DOHH2 (cell line): ENCODE results near the gene SRRM1.

Experiments used
- H3F3A ChIP-seq: fragments of 200-600 bp; sonication (generic), shearing (Covaris generic); 2 replicates; pipeline ENCODE4 v1.6.0; 2016; ENCODE audit warnings: antibody characterized with exemption, mild to moderate bottlenecking; ENCODE audit not compliant: control insufficient read depth, insufficient read depth
- H3K27ac ChIP-seq: fragments of 200-600 bp; sonication (generic); 2 replicates; pipeline ENCODE4 v1.5.1; 2014; ENCODE audit warnings: low read depth, mild to moderate bottlenecking, low read length, moderate library complexity
- H3K27me3 ChIP-seq: fragments of 200-600 bp; sonication (generic); 2 replicates; pipeline ENCODE4 v1.6.1; 2014; ENCODE audit warnings: mild to moderate bottlenecking, low read length, mixed read lengths; ENCODE audit not compliant: control insufficient read depth
- H3K36me3 ChIP-seq: fragments of 200-600 bp; sonication (generic); 2 replicates; pipeline ENCODE4 v1.6.1; 2014; ENCODE audit warnings: mild to moderate bottlenecking, low read length, moderate library complexity, mixed read lengths; ENCODE audit not compliant: control insufficient read depth
- H3K4me1 ChIP-seq: fragments of 200-600 bp; sonication (generic); 2 replicates; pipeline ENCODE4 v1.6.1; 2014; ENCODE audit warnings: mild to moderate bottlenecking, low read length, mixed read lengths; ENCODE audit not compliant: control insufficient read depth
- H3K4me2 ChIP-seq: fragments of 200-600 bp; sonication (generic); 2 replicates; pipeline ENCODE4 v1.6.0; 2014; ENCODE audit warnings: mild to moderate bottlenecking, low read length, moderate library complexity
- H3K4me3 ChIP-seq: fragments of 200-600 bp; sonication (generic); 2 replicates; pipeline ENCODE4 v1.5.1; 2014; ENCODE audit warnings: mild to moderate bottlenecking, low read length, mixed read lengths
- H3K79me2 ChIP-seq: fragments of 200-600 bp; sonication (generic); 2 replicates; pipeline ENCODE4 v1.6.1; 2014; ENCODE audit warnings: mild to moderate bottlenecking, low read length, mixed read lengths; ENCODE audit not compliant: control insufficient read depth
- H3K9me2 ChIP-seq: fragments of 200-600 bp; sonication (generic); replicated peaks from 2 replicates; pipeline ENCODE4 v1.6.1; 2014; ENCODE audit warnings: mild to moderate bottlenecking, low read length, mixed read lengths; ENCODE audit not compliant: control insufficient read depth
- H3K9me3 ChIP-seq: fragments of 200-600 bp; sonication (generic); 2 replicates; pipeline ENCODE4 v1.6.1; 2014; ENCODE audit warnings: antibody characterized with exemption, low read length, mixed read lengths; ENCODE audit not compliant: control insufficient read depth, insufficient read depth
- H4K20me1 ChIP-seq: fragments of 200-600 bp; sonication (generic); 2 replicates; pipeline ENCODE4 v1.6.0; 2014; ENCODE audit warnings: low read depth, mild to moderate bottlenecking, antibody characterized with exemption, low read length, moderate library complexity; ENCODE audit not compliant: control insufficient read depth, insufficient read depth
- EZH2phosphoT487 ChIP-seq: fragments of 200-600 bp; sonication (generic); IDR thresholded peaks from 2 replicates; pipeline ENCODE4 v1.6.1; 2017; ENCODE audit warnings: borderline replicate concordance, mild to moderate bottlenecking, antibody characterized with exemption, low read length, moderate library complexity, mixed read lengths
- TF ChIP-seq, protein P1 (sequence below): fragments of 200-600 bp; sonication (generic); IDR thresholded peaks from one replicate; pipeline ENCODE4 v1.5.1; 2014; ENCODE audit warnings: antibody characterized with exemption, mild to moderate bottlenecking, low read depth, low read length; ENCODE audit not compliant: poor library complexity, severe bottlenecking

Gene SRRM1

GRCh38 chr1:24639094-24639493, 4.0 kb upstream of the SRRM1 start:
- Histone ChIP-seq H3K9me2 (no peaks in the 10 kb centered on the region), H3K36me3 (peaks cover 13% of the 10 kb centered on the region), H3K4me1 (peaks cover 25% of the 10 kb centered on the region), H3K9me3 (no peaks in the 10 kb centered on the region), H3K4me2 (no peak overlapping the region), H3F3A (peaks cover 14% of the 10 kb centered on the region), H3K27me3 (peaks cover 3% of the 10 kb centered on the region; the same call in 1 of the 2 replicates), H3K27ac (no peak overlapping the region), H4K20me1 (peaks cover 6% of the 10 kb centered on the region; the same call in 1 of the 2 replicates), H3K79me2 (peaks cover 23% of the 10 kb centered on the region), H3K4me3 (no peak overlapping the region)
- TF ChIP-seq, protein P1, sequence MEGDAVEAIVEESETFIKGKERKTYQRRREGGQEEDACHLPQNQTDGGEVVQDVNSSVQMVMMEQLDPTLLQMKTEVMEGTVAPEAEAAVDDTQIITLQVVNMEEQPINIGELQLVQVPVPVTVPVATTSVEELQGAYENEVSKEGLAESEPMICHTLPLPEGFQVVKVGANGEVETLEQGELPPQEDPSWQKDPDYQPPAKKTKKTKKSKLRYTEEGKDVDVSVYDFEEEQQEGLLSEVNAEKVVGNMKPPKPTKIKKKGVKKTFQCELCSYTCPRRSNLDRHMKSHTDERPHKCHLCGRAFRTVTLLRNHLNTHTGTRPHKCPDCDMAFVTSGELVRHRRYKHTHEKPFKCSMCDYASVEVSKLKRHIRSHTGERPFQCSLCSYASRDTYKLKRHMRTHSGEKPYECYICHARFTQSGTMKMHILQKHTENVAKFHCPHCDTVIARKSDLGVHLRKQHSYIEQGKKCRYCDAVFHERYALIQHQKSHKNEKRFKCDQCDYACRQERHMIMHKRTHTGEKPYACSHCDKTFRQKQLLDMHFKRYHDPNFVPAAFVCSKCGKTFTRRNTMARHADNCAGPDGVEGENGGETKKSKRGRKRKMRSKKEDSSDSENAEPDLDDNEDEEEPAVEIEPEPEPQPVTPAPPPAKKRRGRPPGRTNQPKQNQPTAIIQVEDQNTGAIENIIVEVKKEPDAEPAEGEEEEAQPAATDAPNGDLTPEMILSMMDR, result no peak
- no peak for TF ChIP-seq EZH2phosphoT487

DNA sequence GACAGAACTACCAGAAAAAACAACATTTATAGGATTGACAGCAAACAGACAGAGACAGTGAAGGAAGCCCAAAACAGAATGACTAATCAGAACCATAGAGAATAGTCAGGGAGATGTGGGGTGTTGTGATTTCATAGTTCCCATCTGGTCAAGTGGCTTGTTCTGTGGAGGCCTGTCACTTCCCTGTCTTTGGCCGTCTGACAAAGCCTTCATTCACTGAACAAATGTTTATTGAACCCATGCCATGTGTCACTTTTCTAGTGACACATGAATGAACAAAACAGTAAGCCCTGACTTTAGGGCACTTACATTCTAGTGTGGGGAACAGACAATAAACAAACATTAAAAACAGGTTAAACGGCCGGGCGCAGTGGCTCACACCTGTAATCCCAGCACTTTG, 3.2 kb upstream of the SRRM1 start:
- peaks cover 14% of the 10 kb centered on the region for H3F3A ChIP-seq
- H3K4me3 ChIP-seq, result no peak overlapping the region
- peaks cover 31% of the 10 kb centered on the region for H3K79me2 ChIP-seq
- H3K27me3 ChIP-seq, result peaks cover 3% of the 10 kb centered on the region; the same call in 1 of the 2 replicates
- TF ChIP-seq, protein P1, result no peak
- no peak for TF ChIP-seq EZH2phosphoT487
- H3K4me1 ChIP-seq, result peaks cover 31% of the 10 kb centered on the region
- peaks cover 20% of the 10 kb centered on the region for H3K36me3 ChIP-seq
- no peaks in the 10 kb centered on the region for H3K9me3 ChIP-seq
- H3K9me2 ChIP-seq, result no peaks in the 10 kb centered on the region
- H3K4me2 ChIP-seq, result no peak overlapping the region
- H4K20me1 ChIP-seq, result peaks cover 14% of the 10 kb centered on the region
- H3K27ac ChIP-seq, result no peak overlapping the region

- TF ChIP-seq, protein P1, result no peak
- TF ChIP-seq EZH2phosphoT487, result no peak
- Histone ChIP-seq H3K9me3 (no peaks in the 10 kb centered on the region), H3F3A (peaks cover 14% of the 10 kb centered on the region), H3K4me1 (peaks cover 31% of the 10 kb centered on the region), H3K4me3 (no peak overlapping the region), H3K27me3 (peaks cover 3% of the 10 kb centered on the region; the same call in 1 of the 2 replicates), H3K79me2 (peaks cover 35% of the 10 kb centered on the region), H3K36me3 (peaks cover 24% of the 10 kb centered on the region), H3K27ac (no peak overlapping the region), H3K4me2 (no peak overlapping the region), H3K9me2 (no peaks in the 10 kb centered on the region), H4K20me1 (peaks cover 18% of the 10 kb centered on the region)
Measured at GRCh38 chr1:24640288-24640687, 2.8 kb upstream of the SRRM1 start.
